LNCaP clone FGC (cell line): ENCODE results near the gene GABRD.

Experiments
- DNase-seq: peaks from one replicate; pipeline ENCODE4 v3.0.0-alpha.2; 2011; ENCODE audit warnings: low read depth
- H3K4me3 ChIP-seq: 2 replicates; pipeline ENCODE4 v1.5.1; 2011; ENCODE audit warnings: mild to moderate bottlenecking, low read depth, low read length, control low read depth
- CTCF ChIP-seq: IDR thresholded peaks from 2 replicates; pipeline ENCODE4 v1.5.1; 2012; ENCODE audit warnings: mild to moderate bottlenecking; ENCODE audit not compliant: control insufficient read depth, insufficient read depth; ENCODE audit errors: extremely low read depth

GABRD gene

GRCh38 chr1:1986451-1987141, 32.5 kb upstream of the GABRD start:
- TF ChIP-seq CTCF, result no peak
- no peak overlapping the region for H3K4me3 ChIP-seq
- no peak for DNase-seq

- no peak for DNase-seq
- H3K4me3 ChIP-seq, result no peak overlapping the region
- TF ChIP-seq CTCF, result no peak
These were observed 32.0 kb upstream of the GABRD start for GRCh38 chr1:1987142-1987510.

- no peak overlapping the region for H3K4me3 ChIP-seq
- no peak for TF ChIP-seq CTCF
- no peak for DNase-seq
These were observed 30.8 kb upstream of the GABRD start for GRCh38 chr1:1988061-1988945.

GRCh38 chr1:1989102-1989542, 30.0 kb upstream of the GABRD start:
- no peak for TF ChIP-seq CTCF
- no peak for DNase-seq

GRCh38 chr1:1989789-1990188, 29.4 kb upstream of the GABRD start:
- H3K4me3 ChIP-seq, result no peak overlapping the region
- no peak for TF ChIP-seq CTCF
- no peak for DNase-seq

More at GRCh38 chr1:1989102-1989542, 30.0 kb upstream of the GABRD start:
- no peak overlapping the region for H3K4me3 ChIP-seq

GRCh38 chr1:1990222-1990621, 28.9 kb upstream of the GABRD start:
- DNase-seq, result no peak
- H3K4me3 ChIP-seq, result no peak overlapping the region
- no peak for TF ChIP-seq CTCF
